ENCODE results near the gene RPL37.
A peak's percentile ranks its signal among the peaks of the same experiment; 100 is the strongest.
"Not testable (repeated sequence)": the region's sequence is repeated elsewhere in the genome, so short reads cannot be mapped to it uniquely, and the experiment has no call there.

Gene RPL37

GRCh38 chr5:40823459-40823858 lies 11.6 kb downstream of the RPL37 start:
- no peak overlapping the region for H3K4me3 ChIP-seq (ENCODE audit: extremely low read depth, insufficient read depth, low read length, poor library complexity, severe bottlenecking)
- 50 to 57% methylated on average over 1 of the region's 1 CpG for WGBS, 2 experiments (ENCODE audit: insufficient coverage in 2 of 2)
- H3K27ac ChIP-seq (ENCODE audit: low read depth, low read length, severe bottlenecking) = no peak overlapping the region
- no peaks in the 10 kb centered on the region for H3K9me3 ChIP-seq (ENCODE audit: control insufficient read depth, low read length)
- no peaks in the 10 kb centered on the region for H3K4me1 ChIP-seq (ENCODE audit: control insufficient read depth, insufficient read depth, low read length, poor library complexity, severe bottlenecking)
- H3K36me3 ChIP-seq (ENCODE audit: control insufficient read depth, insufficient read depth, low read length) = peaks cover 36% of the 10 kb centered on the region

- Histone ChIP-seq H3K27ac (ENCODE audit: low read depth, low read length, severe bottlenecking) (no peak overlapping the region), H3K4me3 (ENCODE audit: extremely low read depth, insufficient read depth, low read length, poor library complexity, severe bottlenecking) (no peak overlapping the region), H3K9me3 (ENCODE audit: control insufficient read depth, low read length) (no peaks in the 10 kb centered on the region), H3K36me3 (ENCODE audit: control insufficient read depth, insufficient read depth, low read length) (no peaks in the 10 kb centered on the region), H3K4me1 (ENCODE audit: control insufficient read depth, insufficient read depth, low read length, poor library complexity, severe bottlenecking) (no peaks in the 10 kb centered on the region)
- 78 to 86% methylated on average over 1 of the region's 2 CpGs for WGBS, 2 experiments (ENCODE audit: insufficient coverage in 2 of 2)
Measured at GRCh38 chr5:40813698-40814281, 21.2 kb downstream of the RPL37 start.

GRCh38 chr5:40812125-40812524 lies 22.9 kb downstream of the RPL37 start:
- WGBS, 2 experiments (ENCODE audit: insufficient coverage in 2 of 2) = 60% methylated on average over 1 of the region's 1 CpG; no CpG with 5 or more reads in 1 of the 2 experiments
- Histone ChIP-seq H3K9me3 (ENCODE audit: control insufficient read depth, low read length) (no peaks in the 10 kb centered on the region), H3K36me3 (ENCODE audit: control insufficient read depth, insufficient read depth, low read length) (no peaks in the 10 kb centered on the region), H3K27ac (ENCODE audit: low read depth, low read length, severe bottlenecking) (no peak overlapping the region), H3K4me3 (ENCODE audit: extremely low read depth, insufficient read depth, low read length, poor library complexity, severe bottlenecking) (no peak overlapping the region), H3K4me1 (ENCODE audit: control insufficient read depth, insufficient read depth, low read length, poor library complexity, severe bottlenecking) (peaks cover 5% of the 10 kb centered on the region)

GRCh38 chr5:40801771-40802562 lies 33.1 kb downstream of the RPL37 start:
- Histone ChIP-seq H3K4me3 (ENCODE audit: extremely low read depth, insufficient read depth, low read length, poor library complexity, severe bottlenecking) (no peak overlapping the region), H3K36me3 (ENCODE audit: control insufficient read depth, insufficient read depth, low read length) (no peaks in the 10 kb centered on the region), H3K9me3 (ENCODE audit: control insufficient read depth, low read length) (no peaks in the 10 kb centered on the region), H3K4me1 (ENCODE audit: control insufficient read depth, insufficient read depth, low read length, poor library complexity, severe bottlenecking) (no peaks in the 10 kb centered on the region), H3K27ac (ENCODE audit: low read depth, low read length, severe bottlenecking) (no peak overlapping the region)
- 93% methylated on average over 2 of the region's 8 CpGs; no CpG with 5 or more reads in 1 of the 2 experiments for WGBS, 2 experiments (ENCODE audit: insufficient coverage in 2 of 2)

GRCh38 chr5:40799258-40799657 lies 35.8 kb downstream of the RPL37 start:
- H3K4me3 ChIP-seq (ENCODE audit: extremely low read depth, insufficient read depth, low read length, poor library complexity, severe bottlenecking) = peak overlapping the region; percentile 77
- WGBS, 2 experiments (ENCODE audit: insufficient coverage in 2 of 2) = 0% methylated on average over 1 of the region's 1 CpG; no CpG with 5 or more reads in 1 of the 2 experiments

GRCh38 chr5:40798801-40799210 lies 36.2 kb downstream of the RPL37 start:
- no peaks in the 10 kb centered on the region for H3K9me3 ChIP-seq (ENCODE audit: control insufficient read depth, low read length)
- no peaks in the 10 kb centered on the region for H3K4me1 ChIP-seq (ENCODE audit: control insufficient read depth, insufficient read depth, low read length, poor library complexity, severe bottlenecking)
- H3K36me3 ChIP-seq (ENCODE audit: control insufficient read depth, insufficient read depth, low read length) = peaks cover 13% of the 10 kb centered on the region
- 3% methylated on average over 4 of the region's 7 CpGs; no CpG with 5 or more reads in 1 of the 2 experiments for WGBS, 2 experiments (ENCODE audit: insufficient coverage in 2 of 2)
- peak overlapping the region; percentile 89 for H3K27ac ChIP-seq (ENCODE audit: low read depth, low read length, severe bottlenecking)
- peak overlapping the region; percentile 77 for H3K4me3 ChIP-seq (ENCODE audit: extremely low read depth, insufficient read depth, low read length, poor library complexity, severe bottlenecking)

More at GRCh38 chr5:40799258-40799657, 35.8 kb downstream of the RPL37 start:
- Histone ChIP-seq H3K9me3 (ENCODE audit: control insufficient read depth, low read length) (no peaks in the 10 kb centered on the region), H3K27ac (ENCODE audit: low read depth, low read length, severe bottlenecking) (no peak overlapping the region), H3K36me3 (ENCODE audit: control insufficient read depth, insufficient read depth, low read length) (peaks cover 13% of the 10 kb centered on the region), H3K4me1 (ENCODE audit: control insufficient read depth, insufficient read depth, low read length, poor library complexity, severe bottlenecking) (no peaks in the 10 kb centered on the region)

- no peaks in the 10 kb centered on the region for H3K9me3 ChIP-seq (ENCODE audit: control insufficient read depth, low read length)
- H3K4me3 ChIP-seq (ENCODE audit: extremely low read depth, insufficient read depth, low read length, poor library complexity, severe bottlenecking) = peak within 1 kb of the TSS; percentile 77
- peaks cover 13% of the 10 kb centered on the region for H3K36me3 ChIP-seq (ENCODE audit: control insufficient read depth, insufficient read depth, low read length)
- WGBS, 2 experiments (ENCODE audit: insufficient coverage in 2 of 2) = 0% methylated on average over 39 to 47 of the region's 70 CpGs
- no peaks in the 10 kb centered on the region for H3K4me1 ChIP-seq (ENCODE audit: control insufficient read depth, insufficient read depth, low read length, poor library complexity, severe bottlenecking)
- peak within 1 kb of the TSS; percentile 94 for H3K27ac ChIP-seq (ENCODE audit: low read depth, low read length, severe bottlenecking)
Measured at GRCh38 chr5:40798012-40798800, 36.8 kb downstream of the RPL37 start, which contains the start of gene PRKAA1. TSS of gene PRKAA1 (minus strand) at chr5:40798374. CDS start at chr5:40798189, 185 bp downstream.

- 0% methylated on average over 35 of the region's 56 CpGs for WGBS, 2 experiments (ENCODE audit: insufficient coverage in 2 of 2)
- H3K27ac ChIP-seq (ENCODE audit: low read depth, low read length, severe bottlenecking) = peak overlapping the region; percentile 94
- H3K36me3 ChIP-seq (ENCODE audit: control insufficient read depth, insufficient read depth, low read length) = peaks cover 13% of the 10 kb centered on the region
- H3K4me3 ChIP-seq (ENCODE audit: extremely low read depth, insufficient read depth, low read length, poor library complexity, severe bottlenecking) = peak overlapping the region; percentile 77
- no peaks in the 10 kb centered on the region for H3K4me1 ChIP-seq (ENCODE audit: control insufficient read depth, insufficient read depth, low read length, poor library complexity, severe bottlenecking)
- no peaks in the 10 kb centered on the region for H3K9me3 ChIP-seq (ENCODE audit: control insufficient read depth, low read length)
Measured at GRCh38 chr5:40797273-40798011, 37.6 kb downstream of the RPL37 start.

GRCh38 chr5:40796487-40796889 lies 38.5 kb downstream of the RPL37 start:
- Histone ChIP-seq H3K4me3 (ENCODE audit: extremely low read depth, insufficient read depth, low read length, poor library complexity, severe bottlenecking) (peak overlapping the region; percentile 77), H3K36me3 (ENCODE audit: control insufficient read depth, insufficient read depth, low read length) (peaks cover 13% of the 10 kb centered on the region), H3K9me3 (ENCODE audit: control insufficient read depth, low read length) (no peaks in the 10 kb centered on the region), H3K27ac (ENCODE audit: low read depth, low read length, severe bottlenecking) (no peak overlapping the region), H3K4me1 (ENCODE audit: control insufficient read depth, insufficient read depth, low read length, poor library complexity, severe bottlenecking) (no peaks in the 10 kb centered on the region)
- WGBS, 2 experiments (ENCODE audit: insufficient coverage in 2 of 2) = 86 to 88% methylated on average over 1 of the region's 3 CpGs

- not testable (repeated sequence) for H3K4me1 ChIP-seq (ENCODE audit: control insufficient read depth, insufficient read depth, low read length, poor library complexity, severe bottlenecking); H3K4me3 ChIP-seq (ENCODE audit: extremely low read depth, insufficient read depth, low read length, poor library complexity, severe bottlenecking); H3K9me3 ChIP-seq (ENCODE audit: control insufficient read depth, low read length); H3K27ac ChIP-seq (ENCODE audit: low read depth, low read length, severe bottlenecking)
- WGBS, 2 experiments (ENCODE audit: insufficient coverage in 2 of 2) = 100% methylated on average over 1 to 2 of the region's 3 CpGs
- peaks cover 13% of the 10 kb centered on the region for H3K36me3 ChIP-seq (ENCODE audit: control insufficient read depth, insufficient read depth, low read length)
Measured at GRCh38 chr5:40794877-40795276, 40.1 kb downstream of the RPL37 start.
